GM21825 (cell line): ENCODE measurements around the gene APMAP.

Experiments used
- ATAC-seq: cut with Tn5 transposase; IDR thresholded peaks from one replicate; pipeline ENCODE4 v1.9.1; 2021; ENCODE audit warnings: mild to moderate bottlenecking, moderate library complexity; ENCODE audit not compliant: unreplicated experiment

Gene APMAP

DNA sequence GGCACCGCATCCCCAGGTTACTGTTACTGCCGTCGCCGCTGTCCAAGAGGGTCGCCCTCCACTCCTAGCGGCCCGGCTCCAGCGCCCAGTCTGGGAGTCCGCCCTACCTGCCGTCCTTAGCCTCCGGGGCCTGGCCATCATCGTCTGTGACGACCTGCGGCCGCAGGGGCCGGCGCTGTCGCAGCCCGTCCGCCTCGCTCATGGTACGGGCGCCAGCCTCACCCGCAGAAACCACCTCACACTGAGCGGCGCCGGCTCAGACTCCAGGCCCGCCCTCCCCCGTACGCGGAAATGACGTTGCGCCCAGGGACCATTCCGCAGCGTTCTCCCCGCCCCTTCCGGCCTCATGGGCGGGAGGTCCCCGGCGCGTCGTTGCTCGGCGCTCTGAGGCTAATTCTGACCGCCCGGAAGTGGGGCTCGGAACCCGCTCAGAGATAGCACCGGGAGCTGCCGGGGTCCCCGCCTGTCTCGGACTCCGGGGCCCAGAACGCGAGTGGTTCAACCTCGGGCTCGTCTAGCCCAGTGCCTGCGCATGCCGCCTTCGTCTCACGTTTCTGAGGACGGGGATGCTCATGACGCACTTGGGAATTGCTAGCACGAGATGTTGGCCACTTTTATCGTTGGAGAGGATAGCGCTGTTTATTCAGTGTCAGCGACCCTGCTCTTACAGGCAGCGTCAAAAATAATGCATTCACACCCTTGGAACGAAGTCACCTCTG is at the start of gene APMAP:
Gene APMAP (minus strand): TSS at position 265 of the 719 bp plus-strand sequence. CDS start 63 bp downstream, at position 202.
- peak; percentile 97 for ATAC-seq

DNA sequence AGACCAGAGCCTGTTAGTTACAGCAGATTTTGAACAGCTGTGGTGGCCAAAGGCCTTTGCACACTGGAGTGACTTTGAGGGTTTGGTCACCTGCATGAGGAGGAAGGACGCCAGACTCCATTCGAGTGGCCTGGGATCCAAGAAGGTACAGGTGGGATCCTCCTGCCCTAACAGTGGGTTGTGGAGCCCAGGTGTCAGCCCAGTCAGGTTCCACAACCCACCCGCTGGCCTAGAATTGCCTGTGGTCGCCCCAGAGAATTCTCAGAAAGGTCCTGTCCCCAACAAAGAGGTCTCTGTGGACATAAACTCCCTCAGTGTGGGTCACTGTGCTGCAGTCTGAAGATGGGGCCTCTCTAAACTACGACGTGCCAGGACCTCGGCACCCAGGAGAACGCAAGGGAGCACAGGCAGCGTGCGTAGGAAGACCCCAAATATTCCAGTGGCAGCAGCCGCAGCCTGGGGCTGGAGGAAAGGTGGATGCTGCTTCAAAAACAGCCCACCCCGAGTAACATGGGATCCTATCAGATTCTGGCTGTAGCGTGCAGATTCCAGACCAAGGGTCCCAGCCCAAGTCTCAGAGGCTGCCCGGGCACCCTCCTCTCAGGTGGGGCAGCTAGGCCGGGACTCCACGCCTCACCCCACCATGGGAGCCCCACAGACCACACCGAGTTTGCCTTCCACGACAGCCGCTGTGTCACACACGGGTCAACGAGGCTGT is 49.4 kb upstream of the APMAP start:
- ATAC-seq, result no peak

DNA sequence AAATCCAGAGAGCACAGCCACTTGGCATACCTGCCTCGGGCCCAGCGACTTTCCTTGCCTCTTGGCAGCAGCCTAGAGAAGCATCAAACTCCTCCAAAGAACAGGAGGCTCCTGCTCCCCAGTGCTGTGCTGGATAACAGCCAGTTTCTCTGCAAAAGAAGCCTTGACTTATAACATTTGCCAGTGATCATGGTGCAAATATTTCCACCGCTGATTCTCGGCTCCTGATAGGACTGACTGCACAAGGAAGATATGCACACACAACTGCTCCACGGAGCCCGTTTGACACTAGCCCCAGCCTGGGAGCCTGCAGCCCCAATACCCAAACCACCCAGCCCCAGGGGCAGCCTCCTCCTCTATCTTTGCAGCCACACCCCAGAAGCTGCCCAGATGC is 47.9 kb upstream of the APMAP start:
- ATAC-seq, result no peak

DNA sequence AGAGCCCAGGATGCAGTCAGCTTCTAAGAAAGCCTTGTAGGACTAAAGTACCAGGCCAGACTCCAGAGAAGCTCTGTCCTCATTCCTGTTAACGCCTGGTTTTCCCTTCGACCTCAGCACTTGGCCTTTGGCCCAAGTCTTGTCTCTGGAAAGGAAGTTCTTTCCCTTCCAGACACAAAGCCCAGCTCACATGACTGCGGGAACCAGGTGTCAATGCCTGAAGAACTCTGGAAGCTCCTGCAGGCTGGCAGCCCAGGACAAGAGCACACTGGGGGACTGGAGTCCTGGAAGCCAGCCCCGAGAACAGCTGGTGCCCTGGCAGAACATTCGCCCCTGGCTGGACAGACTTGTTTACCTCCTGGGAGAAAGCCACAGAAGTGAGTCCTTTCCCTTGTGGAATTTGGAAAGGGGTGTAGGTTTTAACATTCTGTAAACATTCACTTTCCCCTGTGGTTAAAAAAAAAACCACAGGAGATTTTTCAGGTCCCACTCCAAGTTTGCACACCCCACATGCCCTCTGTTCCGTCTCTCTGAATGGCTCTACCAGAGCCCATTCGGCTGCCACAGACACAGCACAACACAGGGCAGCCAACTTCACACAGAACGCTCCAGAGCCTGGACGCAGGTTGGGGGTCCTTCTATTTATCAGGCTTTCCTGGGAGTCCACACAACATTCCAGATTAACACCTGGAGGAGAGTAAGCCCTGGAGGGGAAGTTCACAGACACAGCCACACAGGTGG is 47.3 kb upstream of the APMAP start:
- no peak for ATAC-seq

DNA sequence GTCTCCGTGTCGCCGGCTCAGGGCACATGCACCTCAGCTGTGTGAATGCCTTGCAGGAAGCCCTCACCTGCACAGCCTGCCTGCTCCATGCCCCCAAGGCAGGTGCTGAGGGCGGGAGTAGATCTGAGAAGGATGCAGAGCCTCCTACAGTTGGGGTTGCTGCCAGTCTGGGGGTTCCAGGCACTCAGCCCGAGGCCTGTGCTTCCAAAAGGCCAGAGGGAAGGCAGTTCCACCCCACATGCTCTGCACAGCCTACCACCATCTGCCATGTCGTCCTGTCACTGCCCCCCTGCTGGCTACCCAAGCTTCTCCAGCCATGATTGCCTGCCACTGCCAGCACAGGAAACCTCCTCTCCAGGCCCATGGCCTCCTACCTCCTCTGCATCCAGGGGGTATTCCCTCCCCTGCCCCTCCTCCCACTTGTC is 46.1 kb upstream of the APMAP start:
- no peak for ATAC-seq

DNA sequence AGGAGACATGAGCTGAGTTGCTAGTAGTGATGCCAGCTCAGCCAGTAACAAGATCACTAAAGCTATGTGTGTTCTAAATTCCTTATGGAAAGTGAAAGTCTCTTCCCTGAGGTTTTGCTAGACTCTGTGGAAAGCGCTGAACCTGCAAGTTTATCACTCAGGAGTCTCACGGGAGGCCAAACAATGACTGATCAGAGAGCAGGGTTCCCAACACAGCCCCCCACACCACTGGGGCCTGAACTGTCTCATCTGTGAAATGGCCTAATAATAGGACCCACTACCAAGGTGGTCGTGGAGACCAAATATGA is 45.5 kb upstream of the APMAP start:
- no peak for ATAC-seq

DNA sequence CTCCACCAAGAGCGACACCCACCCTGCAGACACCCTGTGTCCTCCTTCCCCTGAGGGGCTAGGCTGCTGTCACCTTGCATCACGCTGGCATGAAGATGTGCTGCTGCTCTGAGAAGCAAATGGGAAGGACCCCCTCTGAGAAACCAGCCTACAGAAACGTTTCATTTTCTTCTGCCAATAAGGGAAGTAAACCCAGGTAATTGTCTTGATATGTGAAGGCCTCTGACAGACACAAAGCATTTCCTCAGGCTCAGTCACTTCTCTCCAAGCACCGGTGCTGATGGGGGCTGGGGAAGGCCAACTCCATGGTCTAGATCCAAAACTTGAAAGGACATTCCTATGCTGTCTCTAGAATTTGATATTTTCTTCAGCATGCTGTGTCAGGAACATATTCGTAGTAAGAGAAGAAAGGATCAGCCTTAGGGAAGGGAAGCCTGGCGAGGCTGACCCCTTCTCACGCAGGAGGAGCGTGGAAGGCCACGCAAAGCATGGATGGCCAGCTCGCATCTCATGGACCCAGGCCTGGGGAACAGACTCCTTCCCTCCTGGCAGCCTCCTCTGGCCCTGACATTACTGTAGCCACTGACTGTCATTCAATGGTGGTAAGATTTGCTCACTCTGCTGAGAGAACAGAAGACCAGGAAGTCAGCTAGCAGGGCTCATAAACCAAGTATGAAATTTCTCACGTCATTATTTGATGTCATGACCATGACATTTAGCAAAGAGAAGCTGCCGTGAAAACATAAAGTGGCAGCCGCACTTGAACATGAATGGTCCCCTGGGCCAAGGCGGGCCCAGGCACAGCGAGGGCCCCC is 44.9 kb upstream of the APMAP start:
- no peak for ATAC-seq

DNA sequence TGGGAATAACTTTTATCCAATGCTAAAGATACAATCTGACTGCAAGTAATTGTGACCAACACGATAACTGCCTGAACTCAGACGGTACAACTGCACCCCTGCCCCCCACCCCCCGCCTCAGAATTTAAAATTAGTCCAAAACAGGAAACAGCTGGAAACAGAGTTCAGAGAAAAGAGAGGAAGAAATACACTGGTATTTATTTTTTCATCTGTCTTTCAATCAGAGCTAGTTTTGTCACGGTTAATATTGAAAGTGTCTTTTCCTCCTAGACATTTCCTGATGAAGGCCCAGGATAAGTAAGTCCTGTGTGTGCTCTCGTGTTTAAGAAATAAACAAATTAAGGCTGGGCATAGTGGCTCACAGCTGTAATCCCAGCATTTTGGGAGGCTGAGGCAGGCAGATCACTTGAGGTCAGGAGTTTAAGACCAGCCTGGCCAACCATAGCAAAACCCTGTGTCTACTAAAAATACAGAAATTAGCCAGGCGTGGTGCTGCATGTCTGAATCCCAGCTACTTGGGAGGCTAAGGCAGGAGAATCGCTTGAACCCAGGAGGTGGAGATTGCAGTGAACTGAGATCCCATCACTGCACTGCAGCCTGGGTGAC is 43.9 kb upstream of the APMAP start:
- ATAC-seq, result no peak

DNA sequence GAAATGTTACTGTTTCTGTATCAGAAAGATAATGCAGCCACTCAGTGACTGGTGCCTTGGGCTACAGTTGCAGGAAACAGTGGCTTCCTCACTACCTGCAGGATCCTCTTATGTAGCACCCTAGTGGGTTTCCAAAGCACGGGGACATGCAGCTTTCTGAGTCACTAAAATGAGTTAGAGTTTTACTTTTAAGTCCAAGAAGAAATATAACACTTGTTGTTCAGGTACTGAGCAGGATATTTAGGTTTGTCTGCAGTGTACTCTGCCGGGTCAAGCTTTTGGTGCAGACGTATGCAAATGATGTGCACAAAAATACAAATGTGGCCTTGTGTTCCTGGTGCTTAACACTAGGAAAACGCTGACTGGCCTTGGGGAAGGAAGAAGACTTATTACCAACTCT is 43.4 kb upstream of the APMAP start:
- no peak for ATAC-seq

GRCh38 chr20:25033924-25034300 is 41.4 kb upstream of the APMAP start:
- no peak for ATAC-seq

- ATAC-seq, result no peak
Observed at GRCh38 chr20:25033265-25033923, 40.8 kb upstream of the APMAP start.

DNA sequence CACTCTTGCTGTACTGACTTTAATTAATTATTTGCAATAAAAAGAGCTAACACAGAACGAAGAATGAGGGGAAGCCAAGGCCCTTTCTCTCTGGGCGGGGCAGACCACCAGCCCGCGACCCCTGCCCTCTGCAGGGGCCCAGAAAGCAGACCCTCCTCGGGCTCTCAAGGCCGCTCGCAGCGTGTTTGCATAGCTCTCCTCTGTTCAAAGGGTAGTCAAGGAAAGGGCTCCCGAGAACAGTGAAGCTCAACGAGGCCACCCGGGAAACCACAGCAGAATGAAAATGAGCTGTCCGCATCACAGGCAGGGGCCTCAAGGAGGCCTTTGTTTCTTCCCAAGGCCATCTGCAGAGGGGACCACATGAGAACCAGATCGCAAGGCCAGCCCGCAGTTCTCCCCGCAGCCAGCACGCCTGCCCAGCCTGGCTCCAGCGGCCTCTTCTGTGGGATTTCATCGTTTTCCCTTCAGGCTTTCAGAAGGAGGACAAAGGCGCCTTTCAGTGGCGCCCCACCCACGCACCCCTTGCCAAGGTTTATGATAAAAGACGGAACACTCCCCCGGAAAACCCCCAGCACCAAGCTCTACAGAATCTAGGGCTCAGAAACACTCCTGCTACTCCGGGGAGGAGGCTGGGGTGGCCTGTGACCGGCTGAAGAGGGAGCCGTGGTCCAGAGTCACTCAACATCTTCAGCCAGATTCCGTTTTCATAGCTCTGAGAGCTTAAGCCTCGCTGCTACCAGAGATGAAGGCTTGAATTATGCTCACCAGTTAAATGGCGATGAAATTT is 40.1 kb upstream of the APMAP start:
- no peak for ATAC-seq

DNA sequence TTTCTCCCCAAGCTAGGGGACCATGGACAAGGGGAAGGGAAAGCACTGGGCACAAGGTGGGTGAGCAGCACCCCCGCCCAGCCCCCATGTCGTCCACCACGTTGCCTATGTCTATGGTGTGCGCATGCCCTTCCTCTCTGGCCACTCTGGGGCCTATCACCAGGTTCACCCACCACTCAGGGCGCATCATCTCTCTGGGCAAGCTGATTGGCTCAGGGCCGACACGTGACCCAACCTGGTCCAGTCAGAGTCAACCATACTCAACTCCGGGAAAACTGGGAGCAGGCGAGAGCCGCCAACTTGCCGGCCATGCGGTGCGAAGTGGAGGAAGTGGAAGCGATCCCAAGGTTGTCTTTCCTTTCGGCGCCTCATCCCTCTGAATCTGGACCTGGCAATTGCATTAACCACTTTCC is 39.5 kb upstream of the APMAP start:
- no peak for ATAC-seq

- ATAC-seq, result no peak
Observed at GRCh38 chr20:25031241-25031640, 38.7 kb upstream of the APMAP start.

DNA sequence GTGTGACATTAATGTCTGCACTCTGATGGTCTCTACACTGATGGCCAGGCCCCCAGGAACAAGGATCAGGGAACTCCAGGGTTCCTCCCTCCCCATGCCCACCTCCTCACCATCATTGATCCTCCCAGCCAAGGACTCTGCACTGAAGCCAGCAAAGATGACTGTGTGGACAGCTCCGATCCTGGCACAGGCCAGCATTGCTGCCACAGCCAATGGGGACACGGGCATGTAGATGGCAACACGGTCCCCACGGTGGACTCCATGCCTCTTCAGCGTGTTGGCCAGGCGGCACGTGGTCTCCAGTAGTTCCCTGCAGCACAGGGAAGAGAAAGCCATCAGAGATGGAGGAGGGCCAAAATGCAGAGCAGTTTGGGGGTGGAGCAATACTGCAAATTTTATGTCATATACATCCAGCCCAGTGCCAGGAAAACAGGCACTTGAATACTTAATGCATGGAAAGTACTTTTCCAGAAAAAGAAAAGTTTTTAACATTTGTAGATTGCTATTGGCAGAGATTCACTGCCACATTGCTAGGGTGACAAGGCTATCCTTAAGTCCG is 38.2 kb upstream of the APMAP start:
- ATAC-seq, result no peak

GRCh38 chr20:25030007-25030648 is 37.6 kb upstream of the APMAP start:
- ATAC-seq, result no peak

- ATAC-seq, result no peak
Observed at GRCh38 chr20:25025986-25026605, 33.5 kb upstream of the APMAP start.
